Measurements from ENCODE around the gene HOXA11. TPM values are rescaled to one million over a fixed set of nuclear protein-coding genes. Genes with fewer than 3 reads are reported as not detected.
A peak's percentile ranks its signal among the peaks of the same experiment; 100 is the strongest.

The HOXA11 gene
- total RNA-seq, 1 donor from 2014 or later = 10.7 TPM

GRCh38 chr7:27182861-27183681 is 2.0 kb downstream of the HOXA11 start:
- no peak for DNase-seq (ENCODE audit: low read depth)
- H3K4me3 ChIP-seq (ENCODE audit: low read depth, low read length) = peak overlapping the region; percentile 72
- TF ChIP-seq, protein P1, sequence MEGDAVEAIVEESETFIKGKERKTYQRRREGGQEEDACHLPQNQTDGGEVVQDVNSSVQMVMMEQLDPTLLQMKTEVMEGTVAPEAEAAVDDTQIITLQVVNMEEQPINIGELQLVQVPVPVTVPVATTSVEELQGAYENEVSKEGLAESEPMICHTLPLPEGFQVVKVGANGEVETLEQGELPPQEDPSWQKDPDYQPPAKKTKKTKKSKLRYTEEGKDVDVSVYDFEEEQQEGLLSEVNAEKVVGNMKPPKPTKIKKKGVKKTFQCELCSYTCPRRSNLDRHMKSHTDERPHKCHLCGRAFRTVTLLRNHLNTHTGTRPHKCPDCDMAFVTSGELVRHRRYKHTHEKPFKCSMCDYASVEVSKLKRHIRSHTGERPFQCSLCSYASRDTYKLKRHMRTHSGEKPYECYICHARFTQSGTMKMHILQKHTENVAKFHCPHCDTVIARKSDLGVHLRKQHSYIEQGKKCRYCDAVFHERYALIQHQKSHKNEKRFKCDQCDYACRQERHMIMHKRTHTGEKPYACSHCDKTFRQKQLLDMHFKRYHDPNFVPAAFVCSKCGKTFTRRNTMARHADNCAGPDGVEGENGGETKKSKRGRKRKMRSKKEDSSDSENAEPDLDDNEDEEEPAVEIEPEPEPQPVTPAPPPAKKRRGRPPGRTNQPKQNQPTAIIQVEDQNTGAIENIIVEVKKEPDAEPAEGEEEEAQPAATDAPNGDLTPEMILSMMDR (conservative IDR thresholded peaks at IDR 0.05; ENCODE audit: low read depth, low read length) = no peak

DNA sequence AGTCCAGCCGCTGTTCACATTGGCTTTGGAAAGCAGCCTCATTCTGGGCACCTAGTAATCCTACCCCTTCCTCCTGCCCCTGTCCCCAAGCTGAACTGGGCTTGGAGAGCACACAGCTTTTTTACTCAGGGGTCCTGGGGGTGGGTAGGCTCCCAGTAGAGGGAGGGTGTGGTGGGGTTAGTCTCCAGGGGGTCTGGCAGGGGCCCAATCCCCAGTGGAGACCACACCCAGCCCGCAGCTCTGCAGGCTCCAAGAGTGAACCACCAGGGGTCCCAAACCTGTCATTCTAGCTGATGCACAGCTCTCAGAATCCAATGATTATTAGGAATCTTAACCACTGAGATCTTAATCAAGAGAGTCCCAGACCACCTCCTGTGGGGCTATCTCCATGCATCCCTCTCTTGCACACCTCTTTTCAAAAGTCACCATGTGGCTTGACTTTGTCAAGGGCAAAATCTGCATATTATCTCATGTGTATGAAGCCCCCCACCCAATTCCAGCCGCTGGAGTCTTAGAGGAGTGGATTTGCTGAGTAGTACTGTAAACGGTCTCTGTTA is 2.7 kb downstream of the HOXA11 start:
- TF ChIP-seq, protein P1 (conservative IDR thresholded peaks at IDR 0.05; ENCODE audit: low read depth, low read length) = no peak
- no peak for DNase-seq (ENCODE audit: low read depth)
- no peak overlapping the region for H3K4me3 ChIP-seq (ENCODE audit: low read depth, low read length)

DNA sequence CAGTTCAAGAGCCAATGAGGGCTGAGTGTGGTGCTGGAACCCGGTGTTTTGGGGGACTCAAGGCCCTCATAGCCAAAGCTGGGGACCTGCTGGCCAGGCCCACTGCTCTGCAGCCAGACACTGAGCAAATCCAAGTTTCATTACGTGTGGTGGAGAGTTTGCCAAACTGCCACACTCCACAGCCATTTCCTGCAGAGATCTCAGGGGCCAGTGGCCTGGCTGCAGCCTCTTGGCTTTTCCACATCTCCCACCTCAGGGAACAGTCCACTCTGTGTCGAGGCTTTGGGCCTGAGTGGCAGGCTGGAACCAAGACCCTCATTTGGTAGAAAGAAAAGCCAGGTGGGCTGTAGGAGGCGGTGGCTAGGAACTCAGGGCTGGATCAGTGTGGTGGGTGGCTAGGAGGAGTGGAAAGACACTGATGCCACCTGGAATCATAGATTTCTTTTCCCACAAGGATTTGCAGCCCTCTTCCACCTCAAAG is 3.2 kb downstream of the HOXA11 start:
- no peak overlapping the region for H3K4me3 ChIP-seq (ENCODE audit: low read depth, low read length)

DNA sequence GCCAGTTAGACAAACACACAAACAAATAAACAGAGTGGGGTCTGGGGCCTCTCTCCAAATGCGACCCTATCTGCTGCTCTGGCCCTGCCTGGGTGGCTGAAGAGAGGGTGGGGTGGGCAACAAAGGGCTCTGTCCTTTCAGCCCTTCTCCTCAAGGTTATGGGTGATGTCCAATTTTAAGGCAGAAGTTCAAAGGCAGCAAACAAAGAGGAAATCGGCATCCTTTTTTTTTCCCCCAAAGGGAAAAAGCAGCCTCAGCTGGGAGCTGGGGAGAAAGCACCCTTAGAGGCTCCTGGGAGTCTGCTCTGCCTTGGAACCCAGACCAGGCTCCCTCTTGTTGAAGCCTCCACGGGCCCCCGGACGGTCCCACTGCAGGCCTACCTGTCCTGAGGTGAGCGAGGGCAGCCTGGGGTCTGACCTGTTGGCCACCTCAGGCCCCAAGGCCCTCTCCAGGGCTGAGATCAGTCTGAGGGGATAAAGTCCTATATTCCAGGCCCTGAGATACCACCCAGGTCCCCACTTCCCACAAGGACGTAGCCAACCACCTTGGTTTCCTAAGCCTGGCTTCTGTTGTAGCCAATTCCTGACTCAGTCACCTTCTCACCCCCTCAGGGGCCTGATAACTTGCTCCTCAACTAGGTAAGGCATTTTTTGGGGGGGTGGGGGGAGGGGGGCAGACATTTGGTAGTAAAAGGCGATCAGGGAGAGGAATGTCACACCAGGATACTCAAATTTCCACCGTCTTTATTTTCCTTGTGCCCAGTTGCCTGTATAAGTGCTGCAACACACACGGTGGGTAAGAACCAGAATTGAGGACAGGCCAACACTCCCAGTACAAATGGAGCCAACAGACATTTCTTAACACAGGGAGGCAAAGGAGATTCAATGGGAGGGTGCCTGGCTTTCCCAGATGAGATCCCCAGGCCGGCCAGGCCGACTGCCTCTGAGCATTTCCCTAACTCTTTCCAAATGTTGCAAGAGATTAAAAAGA is 4.3 kb downstream of the HOXA11 start:
- H3K4me3 ChIP-seq (ENCODE audit: low read depth, low read length) = no peak overlapping the region
- TF ChIP-seq, protein P1 (conservative IDR thresholded peaks at IDR 0.05; ENCODE audit: low read depth, low read length) = no peak
- no peak for DNase-seq (ENCODE audit: low read depth)

More for the DNA sequence above, 3.2 kb downstream of the HOXA11 start:
- TF ChIP-seq, protein P1 (conservative IDR thresholded peaks at IDR 0.05; ENCODE audit: low read depth, low read length) = no peak
- DNase-seq (ENCODE audit: low read depth) = no peak

- TF ChIP-seq, protein P1 (conservative IDR thresholded peaks at IDR 0.05; ENCODE audit: low read depth, low read length) = peak; percentile 89
- peak overlapping the region; percentile 64 for H3K4me3 ChIP-seq (ENCODE audit: low read depth, low read length)
- DNase-seq (ENCODE audit: low read depth) = no peak
Measured at GRCh38 chr7:27179503-27180430, 5.3 kb downstream of the HOXA11 start.

GRCh38 chr7:27179030-27179429 is 6.0 kb downstream of the HOXA11 start:
- no peak for DNase-seq (ENCODE audit: low read depth)
- TF ChIP-seq, protein P1 (conservative IDR thresholded peaks at IDR 0.05; ENCODE audit: low read depth, low read length) = no peak
- H3K4me3 ChIP-seq (ENCODE audit: low read depth, low read length) = peak overlapping the region; percentile 64
